ENCODE data around the gene NELL1. TPM values are rescaled to one million over a fixed set of nuclear protein-coding genes. Genes with fewer than 3 reads are reported as not detected.

The NELL1 gene
- total RNA-seq, 4 donors from 2014 or later = 0.27 TPM; not detected in 3

- Histone ChIP-seq H3K36me3 (no peaks in the 10 kb centered on the region), H3K27me3 (no peaks in the 10 kb centered on the region), H3K27ac (no peak overlapping the region), H3K9me3 (no peaks in the 10 kb centered on the region), H3K4me3 (no peak overlapping the region), H3K4me1 (no peaks in the 10 kb centered on the region)
- intact Hi-C loops (cut with DNase I; ENCODE audit: low total_unique reads) (no loop called here), in situ Hi-C loops (cut with MboI; ENCODE audit: low pct_ligation_motif_present in 1 of 4, low pct_unique_long_range_greater_than_20kb in 1 of 4, low sequenced_read_pairs in 3 of 4) (no loop called here)
- DNase-seq = no peak
- WGBS, 2 donors (ENCODE audit: low coverage in 1 of 2) = 61 to 86% methylated on average over 2 to 3 of the region's 3 CpGs
- TF ChIP-seq POLR2AphosphoS5 (IDR thresholded peaks at IDR 0.05) (no peak), EP300 (IDR thresholded peaks at IDR 0.05; ENCODE audit: low read depth) (no peak), POLR2A (IDR thresholded peaks at IDR 0.05) (no peak)
- TF ChIP-seq, protein P1, sequence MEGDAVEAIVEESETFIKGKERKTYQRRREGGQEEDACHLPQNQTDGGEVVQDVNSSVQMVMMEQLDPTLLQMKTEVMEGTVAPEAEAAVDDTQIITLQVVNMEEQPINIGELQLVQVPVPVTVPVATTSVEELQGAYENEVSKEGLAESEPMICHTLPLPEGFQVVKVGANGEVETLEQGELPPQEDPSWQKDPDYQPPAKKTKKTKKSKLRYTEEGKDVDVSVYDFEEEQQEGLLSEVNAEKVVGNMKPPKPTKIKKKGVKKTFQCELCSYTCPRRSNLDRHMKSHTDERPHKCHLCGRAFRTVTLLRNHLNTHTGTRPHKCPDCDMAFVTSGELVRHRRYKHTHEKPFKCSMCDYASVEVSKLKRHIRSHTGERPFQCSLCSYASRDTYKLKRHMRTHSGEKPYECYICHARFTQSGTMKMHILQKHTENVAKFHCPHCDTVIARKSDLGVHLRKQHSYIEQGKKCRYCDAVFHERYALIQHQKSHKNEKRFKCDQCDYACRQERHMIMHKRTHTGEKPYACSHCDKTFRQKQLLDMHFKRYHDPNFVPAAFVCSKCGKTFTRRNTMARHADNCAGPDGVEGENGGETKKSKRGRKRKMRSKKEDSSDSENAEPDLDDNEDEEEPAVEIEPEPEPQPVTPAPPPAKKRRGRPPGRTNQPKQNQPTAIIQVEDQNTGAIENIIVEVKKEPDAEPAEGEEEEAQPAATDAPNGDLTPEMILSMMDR (IDR thresholded peaks at IDR 0.05) = no peak
Measured at GRCh38 chr11:21426931-21427330, 757.5 kb downstream of the NELL1 start.

GRCh38 chr11:21427726-21428125 is 758.3 kb downstream of the NELL1 start:
- no peak for DNase-seq
- Histone ChIP-seq H3K27me3 (no peaks in the 10 kb centered on the region), H3K4me1 (no peaks in the 10 kb centered on the region), H3K36me3 (no peaks in the 10 kb centered on the region), H3K9me3 (no peaks in the 10 kb centered on the region), H3K4me3 (no peak overlapping the region), H3K27ac (no peak overlapping the region)
- WGBS, 2 donors (ENCODE audit: low coverage in 1 of 2) = 27 to 40% methylated on average over 1 of the region's 1 CpG
- in situ Hi-C loops (cut with MboI; ENCODE audit: low pct_ligation_motif_present in 1 of 4, low pct_unique_long_range_greater_than_20kb in 1 of 4, low sequenced_read_pairs in 3 of 4) (no loop called here), intact Hi-C loops (cut with DNase I; ENCODE audit: low total_unique reads) (no loop called here)
- TF ChIP-seq EP300 (IDR thresholded peaks at IDR 0.05; ENCODE audit: low read depth) (no peak), POLR2AphosphoS5 (IDR thresholded peaks at IDR 0.05) (no peak), POLR2A (IDR thresholded peaks at IDR 0.05) (no peak)
- TF ChIP-seq, protein P1 (IDR thresholded peaks at IDR 0.05) = no peak

- intact Hi-C loops (cut with DNase I; ENCODE audit: low total_unique reads) (no loop called here), in situ Hi-C loops (cut with MboI; ENCODE audit: low pct_ligation_motif_present in 1 of 4, low pct_unique_long_range_greater_than_20kb in 1 of 4, low sequenced_read_pairs in 3 of 4) (no loop called here)
- 29 to 58% methylated on average over 1 of the region's 1 CpG for WGBS, 2 donors (ENCODE audit: low coverage in 1 of 2)
- H3K27me3 ChIP-seq = no peaks in the 10 kb centered on the region
- H3K36me3 ChIP-seq = no peaks in the 10 kb centered on the region
- TF ChIP-seq POLR2AphosphoS5 (IDR thresholded peaks at IDR 0.05) (no peak), POLR2A (IDR thresholded peaks at IDR 0.05) (no peak), EP300 (IDR thresholded peaks at IDR 0.05; ENCODE audit: low read depth) (no peak)
- TF ChIP-seq, protein P1 (IDR thresholded peaks at IDR 0.05) = no peak
- no peaks in the 10 kb centered on the region for H3K4me1 ChIP-seq
- H3K4me3 ChIP-seq = no peak overlapping the region
- H3K27ac ChIP-seq = no peak overlapping the region
- no peak for DNase-seq
- no peaks in the 10 kb centered on the region for H3K9me3 ChIP-seq
Measured at GRCh38 chr11:21428796-21429195, 759.4 kb downstream of the NELL1 start.

DNA sequence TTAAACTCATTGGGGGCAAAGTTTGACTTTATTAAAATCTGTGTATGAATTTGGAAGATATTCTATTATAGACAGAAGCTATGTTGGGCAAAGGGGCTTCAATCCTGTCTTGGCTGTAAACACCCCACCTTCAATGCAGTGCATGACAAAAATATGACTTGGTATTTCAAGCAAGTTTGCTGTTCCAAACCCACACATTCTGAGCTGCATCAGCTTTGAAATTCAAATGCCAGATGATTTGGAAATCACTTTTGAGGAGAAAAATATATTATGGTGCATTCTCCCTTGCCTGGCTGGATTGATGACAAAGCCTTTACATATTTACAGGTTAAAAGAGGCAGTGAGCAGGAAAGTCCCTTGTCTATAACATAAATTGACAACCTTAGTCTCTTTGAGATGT is 760.0 kb downstream of the NELL1 start:
- DNase-seq = no peak
- intact Hi-C loops (cut with DNase I; ENCODE audit: low total_unique reads) = no loop called here
- no peak for TF ChIP-seq EP300 (IDR thresholded peaks at IDR 0.05; ENCODE audit: low read depth)
- no peak for TF ChIP-seq POLR2AphosphoS5 (IDR thresholded peaks at IDR 0.05)
- no peak for TF ChIP-seq POLR2A (IDR thresholded peaks at IDR 0.05)
- TF ChIP-seq, protein P1 (IDR thresholded peaks at IDR 0.05) = no peak

More for the DNA sequence above, 760.0 kb downstream of the NELL1 start:
- in situ Hi-C loops (cut with MboI; ENCODE audit: low pct_ligation_motif_present in 1 of 4, low pct_unique_long_range_greater_than_20kb in 1 of 4, low sequenced_read_pairs in 3 of 4) = no loop called here
- Histone ChIP-seq H3K4me3 (no peak overlapping the region), H3K36me3 (no peaks in the 10 kb centered on the region), H3K27ac (no peak overlapping the region), H3K27me3 (no peaks in the 10 kb centered on the region), H3K4me1 (no peaks in the 10 kb centered on the region), H3K9me3 (no peaks in the 10 kb centered on the region)

Measured in transverse colon (tissue), 4 donors.